Smooth muscle cell of trachea (primary cell): ENCODE data around the gene DNMT3A. TPM values are rescaled to one million over a fixed set of nuclear protein-coding genes. Genes with fewer than 3 reads are reported as not detected.

Experiments used
- total RNA-seq: library from RNA; depleted of rRNA; stranded (reverse); fragments of >200 nt; gene quantifications from 2 replicates; pipeline ENCODE4 v1.2.1, GENCODE V29; 2014

DNMT3A gene
- total RNA-seq, result 15.7 and 18.4 TPM in 2 replicates

GRCh38 chr2:25341753-25342371 is at the start of gene DNMT3A:
DNMT3A (minus strand) TSS chr2:25341925; CDS start chr2:25313984, 27,941 bp downstream.

Other genes starting within 250 kb of the DNMT3A start
- gene POMC, start 173.3 kb downstream of the DNMT3A start, total RNA-seq, result 0.66 and 3.8 TPM in 2 replicates